ENCODE results near the gene INO80B.

DNA sequence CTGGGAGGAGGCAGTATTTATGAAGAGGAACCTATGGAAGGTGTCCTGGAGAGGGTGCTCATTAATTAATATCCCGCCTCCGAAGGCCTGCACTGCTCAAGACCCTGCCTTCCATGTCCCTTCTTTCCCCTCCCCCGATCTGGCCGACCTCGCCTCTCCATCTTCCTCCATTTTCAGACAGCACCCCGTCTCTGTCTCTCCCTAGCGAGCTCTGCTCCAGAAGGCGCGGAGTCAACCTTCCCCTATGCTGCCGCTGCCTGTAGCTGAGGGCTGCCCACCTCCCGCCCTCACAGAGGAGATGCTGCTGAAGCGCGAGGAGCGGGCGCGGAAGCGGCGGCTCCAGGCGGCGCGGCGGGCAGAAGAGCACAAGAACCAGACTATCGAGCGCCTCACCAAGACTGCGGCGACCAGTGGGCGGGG is 2.3 kb downstream of the INO80B start:
- TF ChIP-seq, protein P1, sequence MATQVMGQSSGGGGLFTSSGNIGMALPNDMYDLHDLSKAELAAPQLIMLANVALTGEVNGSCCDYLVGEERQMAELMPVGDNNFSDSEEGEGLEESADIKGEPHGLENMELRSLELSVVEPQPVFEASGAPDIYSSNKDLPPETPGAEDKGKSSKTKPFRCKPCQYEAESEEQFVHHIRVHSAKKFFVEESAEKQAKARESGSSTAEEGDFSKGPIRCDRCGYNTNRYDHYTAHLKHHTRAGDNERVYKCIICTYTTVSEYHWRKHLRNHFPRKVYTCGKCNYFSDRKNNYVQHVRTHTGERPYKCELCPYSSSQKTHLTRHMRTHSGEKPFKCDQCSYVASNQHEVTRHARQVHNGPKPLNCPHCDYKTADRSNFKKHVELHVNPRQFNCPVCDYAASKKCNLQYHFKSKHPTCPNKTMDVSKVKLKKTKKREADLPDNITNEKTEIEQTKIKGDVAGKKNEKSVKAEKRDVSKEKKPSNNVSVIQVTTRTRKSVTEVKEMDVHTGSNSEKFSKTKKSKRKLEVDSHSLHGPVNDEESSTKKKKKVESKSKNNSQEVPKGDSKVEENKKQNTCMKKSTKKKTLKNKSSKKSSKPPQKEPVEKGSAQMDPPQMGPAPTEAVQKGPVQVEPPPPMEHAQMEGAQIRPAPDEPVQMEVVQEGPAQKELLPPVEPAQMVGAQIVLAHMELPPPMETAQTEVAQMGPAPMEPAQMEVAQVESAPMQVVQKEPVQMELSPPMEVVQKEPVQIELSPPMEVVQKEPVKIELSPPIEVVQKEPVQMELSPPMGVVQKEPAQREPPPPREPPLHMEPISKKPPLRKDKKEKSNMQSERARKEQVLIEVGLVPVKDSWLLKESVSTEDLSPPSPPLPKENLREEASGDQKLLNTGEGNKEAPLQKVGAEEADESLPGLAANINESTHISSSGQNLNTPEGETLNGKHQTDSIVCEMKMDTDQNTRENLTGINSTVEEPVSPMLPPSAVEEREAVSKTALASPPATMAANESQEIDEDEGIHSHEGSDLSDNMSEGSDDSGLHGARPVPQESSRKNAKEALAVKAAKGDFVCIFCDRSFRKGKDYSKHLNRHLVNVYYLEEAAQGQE (IDR thresholded peaks at IDR 0.05; ENCODE audit: insufficient read depth in 1 of 2, low read depth in 2 of 2, low read length in 2 of 2) = no peak
- no peak for TF ChIP-seq TAF1 (IDR thresholded peaks at IDR 0.05; ENCODE audit: borderline replicate concordance, insufficient read depth, low read length)

Measured in PFSK-1 (cell line).